RKO (cell line): ENCODE results near the gene MRPL14.

Source experiments
- DNase-seq: peaks from one replicate; pipeline ENCODE4 v3.0.0-alpha.2; 2016; ENCODE audit warnings: low spot score

The MRPL14 gene

DNA sequence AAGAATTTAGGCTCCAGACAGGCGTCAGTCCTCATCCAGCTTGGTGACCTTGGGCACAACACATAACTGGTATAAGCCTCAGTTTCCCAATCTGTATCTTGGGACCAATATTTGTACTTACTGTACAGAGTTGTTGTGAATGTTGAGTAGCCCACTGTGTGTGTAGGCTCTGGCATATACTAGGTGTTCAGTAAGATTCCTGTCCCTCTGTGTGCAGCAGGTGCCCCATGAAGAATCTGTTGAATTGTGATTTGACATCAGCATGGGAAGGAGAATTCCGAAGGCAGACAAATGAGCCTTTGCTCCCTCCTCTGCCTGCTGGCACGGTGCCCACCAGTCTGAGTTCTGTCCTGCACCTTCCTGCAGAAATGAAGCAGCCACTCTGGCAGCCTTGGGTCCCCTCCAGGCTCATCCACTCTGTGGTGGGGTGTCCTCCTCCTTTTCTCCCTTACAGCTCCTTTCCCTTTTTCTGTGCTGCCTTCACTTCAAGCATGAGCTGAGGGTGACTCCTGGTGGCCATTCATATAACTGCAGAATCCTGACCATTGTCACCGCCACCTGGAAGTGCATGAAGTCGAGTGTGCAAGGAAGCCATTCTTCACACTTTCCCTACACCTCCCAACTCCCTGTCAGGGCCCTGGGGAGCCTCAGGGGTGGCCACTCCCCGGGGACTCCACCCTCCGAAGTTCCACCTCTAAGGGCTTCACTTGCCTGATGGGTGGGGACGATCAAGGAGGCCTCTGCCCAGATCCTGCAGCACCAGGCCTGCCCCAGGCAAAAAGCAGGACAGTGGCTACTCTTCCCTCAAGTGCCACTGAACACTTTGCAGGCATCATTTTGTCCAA is 48.2 kb downstream of the MRPL14 start:
- peak; percentile 63 for DNase-seq

- no peak for DNase-seq
These were observed 48.9 kb downstream of the MRPL14 start for GRCh38 chr6:44078219-44078826.

DNA sequence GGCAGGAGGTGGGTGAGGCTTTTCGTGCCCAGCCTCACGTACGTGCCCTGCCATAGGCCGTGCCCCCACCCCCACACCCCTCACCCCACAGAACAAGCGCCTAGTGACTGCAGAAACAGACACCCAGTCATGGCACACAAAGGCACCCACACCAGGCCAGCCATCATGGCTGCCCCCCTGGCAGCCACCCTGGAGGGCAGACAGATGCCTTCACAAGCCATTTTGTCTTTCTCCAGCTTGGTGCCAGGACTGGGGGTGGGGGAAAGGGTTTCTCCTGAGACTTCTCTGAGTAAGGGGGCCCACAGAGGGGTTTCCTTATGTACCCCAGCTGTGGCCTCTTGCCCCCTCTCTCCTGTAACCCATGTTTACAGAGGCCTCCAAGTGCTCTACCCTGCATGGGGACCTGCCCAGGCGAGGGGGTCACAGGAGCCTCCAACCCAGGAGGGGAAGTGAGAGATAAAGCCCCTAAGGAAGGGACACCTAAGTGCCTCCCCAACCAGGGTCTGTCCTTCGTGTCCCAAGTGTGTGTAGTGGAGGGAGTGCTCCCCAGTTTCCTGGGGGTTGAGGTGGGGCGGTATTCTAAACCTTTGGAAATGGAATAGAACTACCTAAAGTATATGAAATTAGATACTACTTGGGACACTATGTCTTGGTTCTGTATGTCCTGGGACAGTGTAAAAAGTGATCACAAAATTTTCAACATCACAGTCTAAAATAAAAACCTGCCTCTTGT is 49.9 kb downstream of the MRPL14 start:
- DNase-seq = no peak

DNA sequence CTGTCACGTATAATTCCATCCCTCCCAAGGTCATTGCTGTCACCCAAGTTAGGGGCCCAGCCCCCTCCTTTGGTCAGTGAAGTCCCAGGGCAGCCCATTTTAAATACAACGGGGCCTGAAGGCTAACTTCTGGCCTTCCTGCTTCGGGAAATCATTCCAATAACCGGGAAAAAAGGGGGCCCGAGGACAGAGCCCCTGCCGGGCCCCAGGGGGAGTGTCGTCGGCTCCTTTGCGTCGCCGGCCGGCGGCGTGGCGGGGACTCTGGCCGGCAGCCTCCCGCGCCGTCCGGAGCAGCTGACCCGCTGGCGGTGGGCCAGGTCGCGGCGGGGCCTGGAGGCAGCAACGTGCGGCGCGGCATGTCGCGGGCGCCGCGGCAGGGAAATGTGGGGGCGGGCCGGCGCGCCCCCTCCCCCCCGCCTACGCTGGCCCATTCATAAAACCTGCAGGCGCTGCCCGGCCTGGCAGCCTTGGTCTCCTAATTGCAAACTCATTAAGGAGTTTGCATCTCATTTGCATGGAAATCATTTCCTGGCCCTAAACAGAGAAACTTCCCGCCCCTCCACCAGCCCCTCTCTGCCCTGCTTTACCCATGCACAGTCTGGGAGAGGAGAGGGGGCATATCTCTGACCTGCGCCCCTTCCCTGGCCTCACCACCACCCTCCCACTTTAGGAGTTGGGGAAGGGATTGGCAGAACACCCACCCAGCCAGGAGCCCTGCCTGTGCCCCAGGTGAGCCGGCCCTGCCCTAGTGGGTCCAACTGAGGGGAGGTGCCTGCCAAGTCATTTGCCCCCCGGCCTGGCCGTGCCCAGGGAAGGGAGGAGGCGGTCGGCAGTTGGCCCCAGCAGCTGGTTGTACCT is 50.7 kb downstream of the MRPL14 start:
- no peak for DNase-seq

GRCh38 chr6:44075647-44076355 is 51.5 kb downstream of the MRPL14 start:
- no peak for DNase-seq

- no peak for DNase-seq
These were observed 52.2 kb downstream of the MRPL14 start for GRCh38 chr6:44074813-44075646.

GRCh38 chr6:44074439-44074812 is 52.8 kb downstream of the MRPL14 start:
- DNase-seq = peak; percentile 78

- DNase-seq = peak; percentile 33
These were observed 53.4 kb downstream of the MRPL14 start for GRCh38 chr6:44073612-44074438.

DNA sequence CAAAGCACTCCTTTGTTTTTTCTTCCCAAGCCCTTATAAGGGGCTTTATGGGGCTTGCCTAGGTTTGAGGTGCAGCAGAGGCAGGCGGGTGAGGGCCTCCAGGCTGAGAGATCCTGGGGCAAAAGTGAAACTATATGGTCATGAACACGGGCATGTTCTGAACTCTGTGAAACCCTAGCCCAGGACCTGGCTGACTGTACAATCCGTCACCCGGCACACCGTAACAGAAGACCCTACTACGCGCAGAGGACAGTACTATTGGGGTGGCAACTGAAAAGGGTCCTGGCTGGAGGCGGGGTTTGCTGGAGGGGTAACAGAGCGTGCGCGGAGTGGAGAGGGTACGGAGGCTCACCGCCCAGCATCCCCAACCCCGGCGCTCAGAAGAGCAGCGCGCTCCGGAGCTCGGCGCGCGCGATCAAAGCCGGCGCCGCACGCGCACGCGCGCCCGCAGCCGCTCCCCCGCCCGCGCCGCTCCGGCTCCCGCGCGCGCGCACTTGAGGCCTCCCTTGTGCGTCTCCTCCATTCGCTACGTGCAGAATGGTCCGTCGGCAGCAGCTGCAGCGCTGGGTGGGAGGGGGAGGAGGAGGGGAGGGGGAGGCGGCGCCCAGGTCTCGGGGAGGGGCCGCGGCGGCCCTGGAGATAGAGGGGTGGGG is 54.2 kb downstream of the MRPL14 start:
- peak; percentile 85 for DNase-seq

- DNase-seq = no peak
These were observed 54.7 kb downstream of the MRPL14 start for GRCh38 chr6:44072452-44072958.

DNA sequence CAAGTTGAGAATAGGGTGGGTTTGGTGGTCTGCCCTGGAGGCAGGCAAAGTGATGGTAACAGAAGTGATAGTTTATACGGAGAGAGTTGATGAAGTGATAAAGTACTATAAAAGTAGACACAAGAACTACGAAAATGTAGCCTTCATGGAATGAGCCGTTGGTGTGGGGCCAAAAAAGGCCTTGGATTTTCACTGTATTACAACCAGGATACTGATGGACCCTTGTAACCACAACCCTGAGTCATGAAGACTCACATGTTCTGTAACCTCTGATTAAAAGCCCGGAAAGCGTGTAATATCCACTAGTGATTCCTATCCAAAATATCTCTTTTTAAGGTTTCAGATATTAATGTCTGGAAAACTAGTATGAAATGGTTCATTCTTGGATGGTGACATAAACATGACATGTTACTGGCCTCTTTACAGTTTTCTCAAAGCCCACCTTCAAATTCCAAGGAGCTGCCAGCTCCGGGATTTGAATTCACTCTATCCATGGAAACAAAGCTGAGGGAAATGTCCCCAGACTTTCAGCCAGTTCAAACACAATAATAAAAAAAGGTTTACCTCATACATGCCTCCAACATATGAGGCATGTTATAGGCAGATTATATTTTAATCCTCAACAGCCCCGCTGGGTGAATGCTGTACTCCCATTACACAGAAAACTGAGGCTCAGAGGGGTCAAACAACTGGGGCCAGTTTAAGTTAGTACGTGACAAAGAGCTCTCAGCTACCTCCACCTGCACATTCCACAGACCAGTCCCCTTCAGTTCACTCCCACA is 55.4 kb downstream of the MRPL14 start:
- DNase-seq = peak; percentile 57

- no peak for DNase-seq
These were observed 58.5 kb downstream of the MRPL14 start for GRCh38 chr6:44068607-44069296.

DNA sequence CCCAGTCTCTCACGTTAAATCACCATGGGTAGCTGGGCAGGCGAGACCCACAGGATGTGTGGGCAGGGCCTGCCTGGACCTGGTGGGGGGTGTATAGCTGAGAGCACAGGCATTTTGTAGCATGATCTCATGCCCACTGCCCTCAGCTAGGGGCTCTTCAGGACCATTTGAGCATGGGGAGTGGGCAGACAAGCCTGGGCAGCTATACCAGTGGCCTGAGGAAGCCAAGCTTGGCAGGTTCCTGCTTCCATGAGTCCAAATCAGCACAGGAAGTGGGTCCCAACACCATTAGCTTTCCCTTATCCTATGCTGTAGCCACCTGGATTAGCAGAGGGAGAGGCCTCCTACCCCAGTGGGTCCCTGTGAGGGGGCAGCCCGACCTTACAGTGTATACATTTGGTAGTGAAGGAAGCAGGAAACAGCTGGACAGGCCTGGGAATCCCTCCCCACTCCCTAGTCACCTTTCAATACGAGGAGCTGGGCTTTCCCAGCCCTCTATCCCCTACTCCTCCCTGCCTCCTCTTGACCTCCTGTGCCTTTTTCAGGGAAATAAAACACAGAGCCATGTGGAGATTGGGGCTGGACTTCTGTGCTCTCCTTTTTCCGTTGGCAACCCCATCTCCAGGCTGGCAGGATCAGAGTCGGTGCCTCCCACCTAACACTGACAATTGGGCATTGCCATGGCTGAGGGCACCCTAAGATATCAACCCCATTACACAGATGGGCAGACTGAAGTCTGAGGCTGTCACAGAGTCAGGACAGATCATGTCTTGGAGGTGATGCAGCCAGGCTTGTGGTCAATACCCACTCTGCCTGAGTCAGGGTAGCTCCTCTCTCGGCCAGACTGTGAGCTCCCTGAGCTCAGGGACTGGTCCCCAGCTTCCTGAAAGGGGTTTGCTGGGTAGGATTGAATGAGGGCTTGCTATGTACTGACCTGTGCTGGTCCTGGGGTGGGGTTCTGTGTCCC is 59.8 kb downstream of the MRPL14 start:
- no peak for DNase-seq

DNA sequence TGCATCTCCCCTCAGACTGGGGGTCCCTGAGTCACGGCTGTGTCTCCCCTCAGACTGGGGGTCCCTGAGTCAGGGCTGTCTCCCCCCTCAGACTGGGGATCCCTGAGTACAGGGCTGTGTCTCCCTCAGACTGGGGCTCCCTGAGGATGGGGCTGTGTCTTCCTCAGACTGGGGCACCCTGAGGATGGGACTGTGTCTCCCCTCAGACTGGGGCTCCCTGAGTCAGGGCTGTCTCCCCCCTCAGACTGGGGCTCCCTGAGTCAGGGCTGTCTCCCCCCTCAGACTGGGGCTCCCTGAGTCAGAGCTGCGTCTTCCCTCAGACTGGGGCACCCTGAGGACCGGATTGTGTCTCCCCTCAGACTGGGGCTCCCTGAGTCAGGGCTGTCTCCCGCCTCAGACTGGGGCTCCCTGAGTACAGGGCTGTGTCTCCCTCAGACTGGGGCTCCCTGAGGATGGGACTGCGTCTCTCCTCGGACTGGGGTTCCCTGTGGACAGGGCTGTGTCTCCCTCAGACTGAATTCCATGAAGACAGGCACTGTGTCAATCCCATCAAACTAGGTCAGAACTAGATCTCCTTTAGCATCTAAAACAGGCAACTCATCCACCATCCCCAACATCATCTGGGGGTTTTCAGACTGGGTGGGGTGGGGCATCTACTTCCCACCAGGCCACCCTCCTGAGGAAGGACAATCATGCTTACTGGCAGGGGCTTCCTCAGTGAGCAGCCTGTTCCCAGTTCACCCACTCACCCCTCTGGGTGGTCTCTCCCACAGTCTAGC is 60.7 kb downstream of the MRPL14 start:
- DNase-seq = no peak

- no peak for DNase-seq
These were observed 61.7 kb downstream of the MRPL14 start for GRCh38 chr6:44065443-44066140.
